ENCODE data around the gene GPC6.

GRCh38 chr13:94050686-94051085 lies 824.1 kb downstream of the GPC6 start:
- no peak for TF ChIP-seq MYC (IDR thresholded peaks at IDR 0.05; ENCODE audit: low read depth, low read length)
- no peak for TF ChIP-seq EZH2 (IDR thresholded peaks at IDR 0.05; ENCODE audit: borderline replicate concordance, low read depth, low read length, severe bottlenecking)
- TF ChIP-seq MAX (IDR thresholded peaks at IDR 0.05; ENCODE audit: insufficient read depth, insufficient read length) = no peak
- no peak for TF ChIP-seq GATA2 (IDR thresholded peaks at IDR 0.05; ENCODE audit: insufficient read depth, insufficient read length, low read depth, low read length)
- TF ChIP-seq POLR2A (IDR thresholded peaks at IDR 0.05; ENCODE audit: low read depth, low read length) = no peak
- no peak for TF ChIP-seq CTCF (IDR thresholded peaks at IDR 0.05; ENCODE audit: extremely low read depth in 1 of 2, insufficient read depth in 1 of 2, low read depth in 1 of 2, low read length in 2 of 2)
- TF ChIP-seq POLR2AphosphoS5 (IDR thresholded peaks at IDR 0.05; ENCODE audit: insufficient read depth, low read depth, low read length) = no peak

Measured in endothelial cell of umbilical vein (primary cell).